Measurements from ENCODE around the gene ARHGEF19. TPM values are rescaled to one million over a fixed set of nuclear protein-coding genes. Genes with fewer than 3 reads are reported as not detected.
"Not testable (repeated sequence)": the region's sequence is repeated elsewhere in the genome, so short reads cannot be mapped to it uniquely, and the experiment has no call there.

The ARHGEF19 gene
- polyA plus RNA-seq, 1 experiment = 11.6 TPM

- Histone ChIP-seq H3K36me3 (ENCODE audit: control insufficient read depth, insufficient read depth, low read length) (peaks cover 8% of the 10 kb centered on the region), H3K4me3 (ENCODE audit: low read depth, low read length) (no peak overlapping the region), H3K27me3 (ENCODE audit: control insufficient read depth, insufficient read depth, low read length) (no peaks in the 10 kb centered on the region)
- ChIA-PET POLR2A (interaction anchor here (0.6 kb wide), 1 partner anchor 116 kb away, joined by 8 read pairs; no protein-coding TSS in a partner anchor), CTCF (interaction anchor here (1.0 to 2.6 kb wide), 7 partner anchors 10 to 175 kb away, joined by 3 to 10 read pairs (median 7); partner anchors contain the start of genes CPLANE2 and FAM131C)
- no peak for TF ChIP-seq CTCF (IDR thresholded peaks at IDR 0.05; ENCODE audit: insufficient read depth, low read depth, low read length)
- no peak for DNase-seq (ENCODE audit: low read depth)
Measured at GRCh38 chr1:16247441-16247840, 35.0 kb upstream of the ARHGEF19 start.

GRCh38 chr1:16246961-16247360 lies 34.5 kb upstream of the ARHGEF19 start:
- no peaks in the 10 kb centered on the region for H3K27me3 ChIP-seq (ENCODE audit: control insufficient read depth, insufficient read depth, low read length)
- peaks cover 8% of the 10 kb centered on the region for H3K36me3 ChIP-seq (ENCODE audit: control insufficient read depth, insufficient read depth, low read length)
- H3K4me3 ChIP-seq (ENCODE audit: low read depth, low read length) = no peak overlapping the region
- ChIA-PET CTCF (interaction anchor here (1.1 to 2.6 kb wide), 4 partner anchors 9 to 174 kb away, joined by 3 to 10 read pairs (median 8); partner anchors contain the start of genes CPLANE2 and FAM131C), POLR2A (interaction anchor here (0.6 kb wide), 1 partner anchor 116 kb away, joined by 8 read pairs; no protein-coding TSS in a partner anchor)
- TF ChIP-seq CTCF (IDR thresholded peaks at IDR 0.05; ENCODE audit: insufficient read depth, low read depth, low read length) = no peak
- no peak for DNase-seq (ENCODE audit: low read depth)

GRCh38 chr1:16246239-16246638 lies 33.8 kb upstream of the ARHGEF19 start:
- DNase-seq (ENCODE audit: low read depth); H3K36me3 ChIP-seq (ENCODE audit: control insufficient read depth, insufficient read depth, low read length); POLR2A ChIA-PET; H3K4me3 ChIP-seq (ENCODE audit: low read depth, low read length); H3K27me3 ChIP-seq (ENCODE audit: control insufficient read depth, insufficient read depth, low read length): not testable (repeated sequence)
- CTCF ChIA-PET = interaction anchor here (0.7 to 3.4 kb wide), 6 partner anchors 30 to 199 kb away, joined by 3 to 40 read pairs (median 3); partner anchors contain the start of gene FAM131C

GRCh38 chr1:16245476-16246196 lies 33.2 kb upstream of the ARHGEF19 start:
- H3K4me3 ChIP-seq (ENCODE audit: low read depth, low read length) = no peak overlapping the region
- no peak for DNase-seq (ENCODE audit: low read depth)
- no peaks in the 10 kb centered on the region for H3K27me3 ChIP-seq (ENCODE audit: control insufficient read depth, insufficient read depth, low read length)
- CTCF ChIA-PET = interaction anchor here (0.6 to 3.4 kb wide), 14 partner anchors 12 to 199 kb away, joined by 3 to 40 read pairs (median 3); partner anchors contain the start of genes FAM131C and FBXO42
- POLR2A ChIA-PET = no interaction called here
- TF ChIP-seq CTCF (IDR thresholded peaks at IDR 0.05; ENCODE audit: insufficient read depth, low read depth, low read length) = no peak
- H3K36me3 ChIP-seq (ENCODE audit: control insufficient read depth, insufficient read depth, low read length) = peaks cover 4% of the 10 kb centered on the region; the same call in 1 of the 2 replicates

- no peak for TF ChIP-seq CTCF (IDR thresholded peaks at IDR 0.05; ENCODE audit: insufficient read depth, low read depth, low read length)
- Histone ChIP-seq H3K4me3 (ENCODE audit: low read depth, low read length) (no peak overlapping the region), H3K36me3 (ENCODE audit: control insufficient read depth, insufficient read depth, low read length) (peaks cover 4% of the 10 kb centered on the region; the same call in 1 of the 2 replicates), H3K27me3 (ENCODE audit: control insufficient read depth, insufficient read depth, low read length) (no peaks in the 10 kb centered on the region)
- DNase-seq (ENCODE audit: low read depth) = no peak
- POLR2A ChIA-PET = no interaction called here
- CTCF ChIA-PET = interaction anchor here (0.6 to 3.4 kb wide), 17 partner anchors 10 to 175 kb away, joined by 3 to 40 read pairs (median 4); partner anchors contain the start of gene FBXO42
Measured at GRCh38 chr1:16244650-16245285, 32.3 kb upstream of the ARHGEF19 start.

Measured in BJ (cell line).